ENCODE measurements around the gene EXOC4.

Gene EXOC4

DNA sequence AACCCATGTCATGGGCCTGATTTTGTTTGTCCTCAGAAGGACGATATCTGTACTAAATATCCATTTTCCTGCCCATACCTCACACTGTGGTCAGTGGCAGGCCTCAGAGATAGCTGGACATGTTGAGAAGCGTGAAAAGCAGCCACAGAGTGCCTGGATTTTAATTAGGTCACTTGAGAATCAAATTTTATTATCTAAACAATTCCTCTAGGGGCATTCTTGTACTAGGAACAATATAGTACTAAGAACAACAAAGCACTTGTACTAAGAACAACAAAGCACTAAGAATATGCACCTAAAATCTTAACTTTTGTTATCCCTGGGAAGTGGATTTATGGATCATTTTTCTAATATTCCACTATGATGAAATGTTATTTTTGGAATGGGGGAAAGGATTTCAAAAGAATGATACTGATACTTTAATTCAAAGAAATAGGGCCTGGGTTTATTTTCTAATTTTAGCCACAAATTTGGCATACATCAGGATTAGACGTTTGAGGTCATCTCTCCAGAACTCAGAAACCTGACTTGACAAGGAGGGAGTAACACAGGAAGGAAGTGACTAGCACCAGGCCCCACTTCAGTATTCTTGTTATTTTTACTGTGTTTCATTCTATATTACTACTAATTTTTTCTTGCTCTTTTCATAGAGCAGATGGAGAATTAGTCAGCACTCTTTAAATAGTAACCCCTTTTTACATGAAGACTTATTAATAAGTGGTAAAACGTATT is 112.2 kb downstream of the EXOC4 start:
- DNase-seq: no peak

DNA sequence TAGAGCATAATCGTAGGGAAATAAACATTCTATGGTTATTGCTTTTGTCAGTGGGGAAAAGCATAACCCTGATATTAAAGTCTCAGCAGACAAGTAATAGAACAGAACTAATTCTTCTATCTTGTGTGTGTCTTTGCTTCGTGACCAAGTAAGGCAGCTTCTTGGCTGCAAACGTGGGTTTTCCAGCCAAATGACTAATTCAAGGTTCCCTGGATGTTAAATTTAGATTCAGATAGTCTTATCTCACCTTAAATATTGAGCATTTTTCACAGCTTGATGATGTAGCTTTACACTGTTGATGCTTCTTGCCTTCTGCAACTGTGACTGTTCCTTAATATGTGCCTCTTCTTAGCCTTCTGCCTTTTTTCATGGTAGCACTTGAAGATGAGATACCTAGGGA is 113.0 kb downstream of the EXOC4 start:
- peak in 2 of 56 donors; percentile 2 to 4 for DNase-seq

DNA sequence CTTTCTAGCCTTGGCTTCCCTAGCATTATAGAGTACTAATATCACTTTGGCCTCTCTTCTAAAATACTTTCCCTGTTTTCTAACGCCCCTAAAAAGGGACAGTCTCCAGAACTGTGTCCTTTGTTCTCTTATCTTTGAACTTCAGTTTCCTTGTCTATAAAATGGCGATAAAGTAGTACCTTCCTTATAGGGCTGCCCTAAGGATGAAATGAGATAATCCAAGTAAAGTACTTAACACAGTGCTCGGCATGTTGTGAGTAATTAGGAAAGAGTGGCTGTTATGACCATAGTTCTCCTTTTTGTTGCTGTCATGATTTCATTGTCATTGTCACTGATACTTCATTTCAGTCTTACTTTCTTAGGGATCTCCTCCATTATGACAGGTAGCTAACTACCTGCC is 114.7 kb downstream of the EXOC4 start:
- DNase-seq: no peak

DNA sequence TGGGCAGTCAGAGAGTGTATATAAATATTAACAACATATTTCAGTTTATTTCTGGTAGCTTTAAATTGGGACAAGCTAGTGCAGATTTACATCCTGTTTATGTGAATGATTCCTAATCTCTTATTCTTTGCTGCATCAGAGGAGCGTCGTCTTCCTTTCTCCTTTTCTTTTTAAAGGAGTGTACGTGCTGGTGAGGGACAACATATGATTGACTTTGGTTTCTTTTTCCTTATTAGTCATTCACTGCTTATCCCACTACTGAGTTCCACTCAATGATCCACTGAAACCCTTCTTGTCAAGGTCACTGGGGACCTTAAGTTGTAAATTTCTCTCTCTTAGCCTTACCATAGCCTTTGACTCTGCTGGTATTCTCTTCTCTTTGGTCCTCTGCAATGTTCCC is 116.3 kb downstream of the EXOC4 start:
- DNase-seq: no peak

DNA sequence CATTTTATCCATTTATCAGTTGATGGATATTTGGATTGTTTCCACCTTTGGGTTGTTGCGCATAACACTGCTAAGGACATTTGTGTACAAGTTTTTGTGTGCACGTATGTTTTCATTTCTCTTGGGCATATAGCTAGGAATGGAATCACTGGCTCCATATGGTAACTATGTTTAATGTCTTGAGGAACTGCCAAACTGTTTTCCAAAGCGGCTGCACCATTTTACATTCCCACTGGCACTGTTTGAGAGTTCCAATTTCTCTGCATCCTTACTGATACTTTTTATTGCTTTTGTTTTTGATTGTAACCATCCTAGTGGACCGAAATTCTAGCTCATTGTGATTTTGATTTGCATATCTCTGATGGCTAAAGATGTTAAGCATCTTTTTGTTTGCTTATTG is 118.7 kb downstream of the EXOC4 start:
- DNase-seq: no peak

DNA sequence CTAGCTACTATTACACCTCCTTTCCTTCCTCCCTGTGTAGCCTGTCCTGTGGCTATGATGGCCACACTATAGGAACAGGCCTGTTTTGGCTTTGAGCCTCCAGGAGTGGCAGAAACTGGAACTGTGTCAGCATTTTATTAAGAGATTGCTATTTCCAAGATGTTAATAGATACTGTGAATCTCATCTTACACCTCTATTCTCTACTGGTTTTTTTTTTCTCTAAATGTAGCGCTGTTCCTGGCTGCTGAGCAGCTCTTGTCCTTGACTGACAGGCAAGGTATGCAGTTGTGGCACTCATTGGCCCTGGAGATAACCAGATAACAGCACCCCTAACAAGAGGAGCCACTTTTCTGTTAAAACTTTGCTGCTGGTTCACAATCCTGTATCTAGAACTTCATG is 119.5 kb downstream of the EXOC4 start:
- DNase-seq: no peak

DNA sequence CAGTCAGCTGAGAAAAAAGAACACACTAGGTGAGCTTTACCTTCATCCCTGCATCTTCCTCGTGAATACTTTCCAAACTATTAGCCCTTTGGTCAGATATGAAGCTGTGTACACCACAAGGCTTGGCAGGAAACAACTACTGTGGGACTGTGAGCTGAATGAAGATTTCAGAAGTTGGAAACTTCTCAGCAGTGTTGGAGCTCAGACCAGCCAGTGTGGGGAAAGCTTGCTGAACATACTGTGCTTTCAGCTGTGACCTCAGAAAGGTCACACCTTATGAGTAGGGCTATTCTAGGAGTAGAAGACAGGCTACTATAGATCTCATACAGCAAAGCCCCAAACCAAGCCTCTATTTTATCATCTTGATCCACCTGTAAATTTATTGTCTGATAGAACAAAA is 123.6 kb downstream of the EXOC4 start:
- DNase-seq: peak in 1 of 56 donors; percentile 6

DNA sequence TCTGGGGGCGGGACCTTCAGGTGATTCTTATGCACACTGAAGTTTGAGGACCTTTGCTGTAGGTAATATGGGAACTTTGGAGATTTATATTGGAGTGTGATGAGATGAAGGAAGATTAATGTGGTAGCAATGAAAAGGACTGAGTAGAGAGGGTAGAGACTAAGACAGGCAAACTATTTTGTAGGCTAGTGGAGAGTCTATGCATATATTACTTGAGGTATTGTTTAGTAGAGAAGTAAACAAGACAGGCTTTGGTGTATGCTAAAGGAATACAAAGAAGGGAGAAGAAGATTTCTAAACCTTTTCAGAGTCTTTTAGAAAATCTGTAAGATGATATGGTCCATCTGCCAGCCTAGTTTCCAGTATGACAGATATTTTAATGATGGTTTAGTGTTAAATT is 129.1 kb downstream of the EXOC4 start:
- no peak for DNase-seq

DNA sequence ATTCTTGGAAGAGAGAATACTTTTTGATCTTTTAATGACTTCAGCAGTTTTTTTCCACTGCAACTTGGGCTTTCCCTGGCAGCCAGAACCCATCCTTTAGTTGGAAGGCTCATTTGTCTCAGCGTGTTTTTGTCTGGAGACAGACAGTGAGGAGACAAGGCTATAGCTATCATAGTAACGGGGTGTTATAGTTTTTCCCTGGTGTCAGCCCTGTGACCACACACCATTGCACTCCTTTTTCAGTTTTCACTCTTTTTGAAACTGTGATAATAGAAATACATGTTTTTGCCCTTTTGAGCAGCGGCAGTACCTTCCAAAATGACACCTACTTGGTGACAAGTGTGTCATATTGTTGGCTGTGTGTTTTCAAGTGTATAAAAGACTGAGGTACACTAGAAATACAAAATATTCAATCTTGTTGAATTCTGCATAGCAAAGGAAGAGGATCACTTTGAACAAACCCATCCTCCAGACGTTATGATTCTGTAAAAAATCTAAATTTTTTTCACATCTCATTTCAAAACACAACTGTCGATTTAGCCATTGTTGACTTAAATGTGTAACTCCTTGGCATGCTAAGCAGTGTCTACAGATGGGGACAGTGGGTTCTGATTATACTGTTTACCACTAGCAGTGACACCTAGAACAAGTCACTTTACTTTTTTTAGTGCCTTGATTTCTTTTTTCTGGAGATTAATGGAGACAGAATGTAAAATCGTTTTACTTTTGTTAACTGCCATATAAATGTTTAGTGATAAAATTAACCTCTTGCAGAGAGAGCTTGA is 130.1 kb downstream of the EXOC4 start:
- DNase-seq: no peak

DNA sequence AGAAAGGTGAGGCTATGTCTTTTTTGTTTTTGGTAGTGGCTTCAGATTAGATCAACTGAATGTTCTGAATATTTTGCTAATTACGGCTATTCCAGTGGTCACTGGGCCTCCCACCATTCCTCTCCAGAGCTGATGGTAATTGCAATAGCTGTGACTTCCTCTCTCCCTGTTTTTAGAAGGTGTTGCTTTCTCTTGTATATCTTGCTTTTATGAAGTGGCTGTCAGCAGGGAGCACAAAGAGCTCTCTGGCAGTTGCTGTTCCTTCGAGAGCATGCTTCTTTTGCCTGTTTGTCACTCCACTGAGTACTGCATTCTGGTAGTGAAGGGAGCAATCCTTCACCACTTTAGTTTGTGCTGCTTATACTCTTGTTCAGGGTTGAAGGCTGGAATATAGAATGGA is 133.3 kb downstream of the EXOC4 start:
- DNase-seq: no peak

DNA sequence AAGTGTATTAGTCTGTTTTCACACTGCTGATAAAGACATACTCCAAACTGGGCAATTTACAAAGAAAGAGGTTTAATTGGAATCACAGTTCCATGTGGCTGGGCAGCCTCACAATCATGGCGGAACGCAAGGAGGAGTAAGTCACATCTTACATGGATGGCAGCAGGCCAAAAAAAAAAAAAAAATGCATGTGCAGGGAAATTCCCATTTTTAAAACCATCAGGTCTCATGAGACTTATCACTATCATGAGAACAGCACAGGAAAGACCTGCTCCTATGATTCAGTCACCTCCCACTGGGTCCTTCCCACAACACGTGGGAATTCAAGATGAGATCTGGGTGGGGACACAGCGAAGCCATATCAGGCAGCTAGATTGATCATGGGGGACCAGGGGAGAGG is 136.8 kb downstream of the EXOC4 start:
- no peak for DNase-seq

DNA sequence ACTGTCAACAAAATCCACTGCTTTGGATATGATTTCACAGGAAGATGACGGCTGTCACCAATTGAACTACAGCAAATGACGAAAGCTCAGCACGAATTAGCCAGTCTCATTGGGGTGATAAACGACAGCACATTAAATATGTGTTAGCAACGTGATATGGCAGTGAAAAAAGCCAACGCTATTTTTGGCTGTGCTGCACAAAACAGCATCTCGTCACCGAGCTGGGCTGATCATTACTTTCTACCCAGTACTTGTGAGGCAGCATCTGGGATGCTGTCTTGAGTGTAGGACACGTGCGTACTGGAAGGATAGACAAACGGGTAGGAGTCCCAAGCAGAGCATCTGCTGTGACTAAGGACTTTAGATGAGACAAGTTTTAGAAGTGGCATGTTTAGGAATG is 138.3 kb downstream of the EXOC4 start:
- peak in 18 of 56 donors; percentile 0 to 73 (median 14) for DNase-seq

DNA sequence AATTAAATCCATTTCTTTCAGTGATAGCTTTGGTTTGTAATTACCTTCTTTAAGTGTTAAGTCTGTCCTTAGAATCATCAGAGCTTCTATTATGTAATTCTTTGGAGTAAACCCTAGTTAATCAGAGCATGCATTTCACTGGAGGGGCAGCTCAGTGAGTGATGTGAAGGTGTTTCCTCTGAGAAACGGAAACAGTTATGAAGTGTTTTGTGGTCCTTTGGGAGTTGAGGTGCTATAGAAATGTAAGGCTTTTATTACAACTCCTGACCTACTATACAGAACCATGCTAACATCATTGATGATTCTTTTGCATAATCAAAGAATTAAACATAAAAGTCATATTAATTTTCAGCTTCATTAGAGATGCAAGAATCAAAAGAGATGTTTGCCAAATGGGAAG is 141.5 kb downstream of the EXOC4 start:
- DNase-seq: no peak

DNA sequence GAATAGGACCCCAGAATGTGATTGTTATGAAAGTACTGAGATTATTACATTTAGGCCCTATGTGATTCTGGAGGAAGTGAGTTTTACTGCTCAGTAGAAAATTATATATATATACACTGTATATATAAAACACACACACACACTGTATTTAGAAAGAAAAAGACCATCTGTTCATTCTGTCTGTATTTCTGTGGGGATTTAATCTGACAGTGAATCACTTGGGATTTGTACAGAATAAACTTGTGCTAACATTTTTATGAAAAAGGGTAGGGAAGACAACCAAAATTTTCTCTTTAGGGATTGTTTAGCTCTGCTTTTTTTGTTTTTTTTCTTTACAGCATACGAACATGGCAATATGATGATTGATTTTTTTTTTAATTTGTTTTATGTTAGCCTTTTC is 142.7 kb downstream of the EXOC4 start:
- DNase-seq: no peak

DNA sequence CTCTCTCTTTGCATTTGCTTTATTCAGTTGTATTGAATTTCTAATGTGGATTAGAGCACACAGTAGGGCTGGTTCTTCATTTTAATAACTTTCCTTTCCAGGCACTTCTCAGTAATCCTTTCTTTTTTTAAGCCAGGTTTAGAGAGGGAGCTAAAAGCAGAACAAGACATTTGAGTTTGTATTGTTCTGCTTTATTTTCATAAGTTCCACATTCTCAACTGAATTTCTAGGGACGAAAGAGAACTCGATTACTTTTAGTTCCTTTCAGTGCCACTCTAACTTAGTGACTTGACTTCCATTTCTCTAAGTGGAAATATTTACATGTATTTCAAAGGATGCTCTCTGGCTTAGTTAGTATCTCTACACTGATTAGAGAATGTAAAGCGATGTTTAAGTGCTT is 145.6 kb downstream of the EXOC4 start:
- DNase-seq: no peak

DNA sequence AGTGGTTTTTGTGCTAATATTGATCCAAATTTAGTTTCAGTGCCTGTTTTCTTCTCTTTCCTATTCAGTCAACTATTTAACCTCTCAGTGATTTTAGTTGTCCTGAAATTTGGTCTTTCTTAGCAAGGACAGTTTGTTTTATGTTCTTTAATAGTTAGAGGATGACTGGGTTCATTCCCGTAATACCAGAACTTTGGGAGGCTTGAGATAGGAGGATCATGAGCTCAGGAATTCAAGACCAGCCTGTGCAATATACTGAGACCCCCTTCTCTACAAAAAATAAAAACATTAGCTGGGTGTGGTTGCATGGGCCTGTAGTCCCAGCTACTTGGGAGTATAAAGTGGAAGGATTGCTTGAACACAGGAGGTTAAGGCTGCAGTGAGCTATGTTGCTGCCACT is 148.3 kb downstream of the EXOC4 start:
- no peak for DNase-seq

DNA sequence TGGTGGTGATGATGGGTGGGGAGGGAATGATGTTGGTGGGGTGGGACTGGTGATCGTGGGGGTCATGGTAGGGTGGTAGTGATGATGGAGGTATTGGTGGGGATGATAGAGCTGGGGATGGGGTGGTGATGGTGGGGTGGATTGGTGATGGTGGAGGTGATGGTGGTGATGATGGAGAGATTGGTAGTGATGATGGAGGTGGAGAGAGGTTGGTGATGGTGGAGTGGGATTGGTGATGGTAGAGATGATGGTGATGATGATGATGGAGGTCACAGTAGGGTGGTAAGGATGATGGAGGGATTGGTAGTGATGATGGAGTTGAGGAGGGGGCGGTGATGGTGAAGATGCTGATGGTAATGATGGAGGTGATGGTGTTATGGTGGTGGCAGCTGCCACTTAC is 155.3 kb downstream of the EXOC4 start:
- DNase-seq: no peak

DNA sequence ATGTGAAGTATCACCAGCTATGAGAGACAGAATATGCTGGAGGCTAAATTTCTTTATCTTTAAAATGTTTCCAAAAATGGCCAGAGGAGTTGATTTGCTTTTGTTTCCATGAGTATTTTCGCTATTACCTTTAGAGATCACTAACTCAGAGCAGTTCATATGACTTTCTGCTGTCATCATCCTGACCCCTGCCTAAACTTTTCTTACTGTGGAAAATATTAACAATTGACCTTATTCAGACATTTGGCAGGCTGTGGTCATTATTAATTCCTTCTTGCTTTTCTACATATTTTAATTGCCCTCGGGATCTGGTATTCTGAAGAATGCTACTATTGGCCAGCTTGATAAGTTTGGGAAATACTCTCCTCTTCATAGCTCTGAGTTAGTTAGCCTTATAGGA is 156.5 kb downstream of the EXOC4 start:
- DNase-seq: no peak

DNA sequence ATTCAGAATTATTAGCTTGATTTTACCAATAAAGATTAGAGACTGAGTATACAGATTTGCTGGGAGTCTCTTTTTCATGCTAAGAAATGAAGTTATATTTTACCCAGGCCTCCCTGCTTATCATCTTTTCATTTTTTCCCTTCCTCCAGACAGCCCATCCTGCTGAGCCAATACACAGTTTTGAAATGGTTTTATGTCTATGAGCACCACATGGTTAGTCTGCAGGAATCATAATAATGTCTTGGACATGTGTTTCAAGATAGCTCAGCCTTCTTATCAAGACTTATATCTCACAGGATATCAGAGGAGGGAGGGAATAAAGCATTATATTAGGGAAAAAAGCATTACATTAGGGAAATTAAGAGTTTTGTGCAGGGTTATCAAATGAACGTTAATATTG is 157.1 kb downstream of the EXOC4 start:
- no peak for DNase-seq

DNA sequence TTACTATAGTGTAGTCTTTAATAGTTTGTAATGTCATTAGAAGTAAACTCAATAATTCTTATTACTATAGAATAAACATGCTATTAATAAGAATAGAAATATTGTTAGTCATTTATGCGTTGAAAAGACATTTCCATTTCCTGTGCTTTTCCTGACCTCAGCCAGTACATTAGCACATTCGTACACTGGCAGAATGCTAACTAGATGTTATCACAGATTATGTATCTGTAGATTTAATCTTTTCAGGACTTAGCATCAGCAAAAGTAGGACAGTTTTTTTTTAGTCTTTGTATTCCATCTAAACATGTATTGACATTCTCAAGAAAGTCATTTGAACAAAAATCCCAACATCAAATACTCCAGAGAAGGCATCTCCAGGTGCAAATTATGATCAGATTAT is 158.5 kb downstream of the EXOC4 start:
- DNase-seq: no peak

DNA sequence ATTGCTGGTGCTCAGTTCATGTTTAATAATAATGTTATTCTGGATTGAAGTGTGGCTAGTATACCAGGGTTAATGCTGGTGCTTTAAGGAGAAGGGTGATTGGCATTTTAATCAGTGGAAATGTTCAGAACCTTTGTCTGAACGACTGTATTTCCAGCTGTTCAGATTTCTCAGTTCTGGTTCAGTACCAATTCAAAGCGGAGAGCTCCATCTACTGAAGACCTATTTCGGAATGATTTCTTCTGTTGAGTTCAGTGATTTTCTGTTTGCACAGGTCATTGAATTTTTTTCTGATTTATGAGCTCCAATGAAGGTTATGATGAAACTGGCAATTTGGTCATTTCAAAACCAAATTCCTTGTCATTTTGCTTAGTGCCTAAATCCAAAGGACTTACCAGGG is 160.1 kb downstream of the EXOC4 start:
- DNase-seq: no peak

DNA sequence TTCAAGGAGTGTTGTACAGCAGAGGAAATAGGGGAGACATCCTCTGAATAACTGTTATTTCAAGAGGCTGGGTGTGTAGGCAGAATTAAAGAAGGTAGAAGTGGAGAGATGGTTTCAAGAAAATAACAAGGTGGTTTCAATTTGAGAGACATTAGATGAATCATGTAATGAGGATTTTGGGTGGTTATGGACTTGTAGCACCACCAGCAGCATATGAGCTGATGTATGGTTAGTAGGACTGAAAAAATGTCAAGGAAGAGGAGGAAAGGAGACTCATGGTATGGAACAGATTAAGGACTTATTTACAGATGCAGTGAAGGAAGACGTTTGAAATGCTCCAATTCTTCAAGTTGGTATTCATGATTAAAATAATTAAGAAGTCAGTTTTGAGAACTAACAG is 166.2 kb downstream of the EXOC4 start:
- no peak for DNase-seq

DNA sequence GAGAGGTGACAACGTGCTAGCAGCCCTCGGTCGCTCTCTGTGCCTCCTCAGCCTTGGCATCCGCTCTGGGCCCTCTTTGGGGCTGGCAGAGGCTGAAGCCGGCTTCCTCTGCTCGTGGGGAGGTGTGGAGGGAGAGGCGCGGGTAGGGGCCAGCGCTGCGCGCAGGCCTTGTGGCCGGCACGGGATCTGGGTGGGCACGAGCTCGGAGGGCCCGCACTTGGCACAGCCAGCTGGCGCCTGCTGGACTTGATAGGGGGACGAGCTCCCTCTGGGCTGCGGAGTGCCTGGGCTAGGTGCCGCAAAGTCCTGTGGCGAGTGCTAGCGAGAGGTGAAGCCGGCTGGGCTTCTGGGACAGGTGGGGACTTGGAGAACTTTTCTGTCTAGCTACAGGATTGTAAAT is 170.7 kb downstream of the EXOC4 start:
- no peak for DNase-seq
